ENCODE data around the gene AKR1C4.
"Not testable (repeated sequence)": the region's sequence is repeated elsewhere in the genome, so short reads cannot be mapped to it uniquely, and the experiment has no call there.

The AKR1C4 gene

DNA sequence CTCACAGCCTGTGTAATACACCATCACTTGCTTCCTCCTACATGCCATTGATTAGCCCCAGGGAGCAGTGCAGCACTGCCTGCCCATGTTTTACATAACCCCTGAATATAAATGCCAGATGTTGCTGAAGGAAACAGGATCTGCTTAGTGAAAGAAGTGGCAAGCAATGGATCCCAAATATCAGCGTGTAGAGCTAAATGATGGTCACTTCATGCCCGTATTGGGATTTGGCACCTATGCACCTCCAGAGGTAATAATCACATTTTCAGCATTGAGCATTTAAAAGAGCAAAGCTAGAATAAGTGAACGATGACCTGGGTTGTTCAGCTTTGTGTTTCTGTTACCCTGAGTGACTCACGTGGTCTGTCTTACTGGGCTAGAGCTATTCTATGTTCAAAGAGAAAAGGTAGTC lies at the start of gene AKR1C4:
AKR1C4 (plus strand) TSS at position 136 of the 412 bp plus-strand sequence; CDS start at position 167, 31 bp downstream.
- FAIRE-seq, result no peak

DNA sequence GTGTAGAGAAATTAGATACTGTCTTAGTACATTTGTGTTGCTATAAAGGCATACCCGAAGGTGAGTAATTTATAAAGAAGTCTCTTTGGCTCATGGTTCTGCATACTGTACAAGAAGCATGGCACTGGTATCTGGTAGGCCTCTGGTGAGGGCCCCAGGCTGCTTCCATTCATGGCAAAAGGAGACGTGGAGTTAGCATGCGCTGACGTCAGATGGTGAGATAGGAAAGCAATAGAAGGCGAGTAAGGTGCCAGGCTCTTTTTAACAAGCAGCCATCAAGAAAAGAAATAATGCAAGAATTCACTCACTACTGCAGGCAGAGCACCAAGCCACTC lies 49.8 kb upstream of the AKR1C4 start:
- FAIRE-seq, result no peak

DNA sequence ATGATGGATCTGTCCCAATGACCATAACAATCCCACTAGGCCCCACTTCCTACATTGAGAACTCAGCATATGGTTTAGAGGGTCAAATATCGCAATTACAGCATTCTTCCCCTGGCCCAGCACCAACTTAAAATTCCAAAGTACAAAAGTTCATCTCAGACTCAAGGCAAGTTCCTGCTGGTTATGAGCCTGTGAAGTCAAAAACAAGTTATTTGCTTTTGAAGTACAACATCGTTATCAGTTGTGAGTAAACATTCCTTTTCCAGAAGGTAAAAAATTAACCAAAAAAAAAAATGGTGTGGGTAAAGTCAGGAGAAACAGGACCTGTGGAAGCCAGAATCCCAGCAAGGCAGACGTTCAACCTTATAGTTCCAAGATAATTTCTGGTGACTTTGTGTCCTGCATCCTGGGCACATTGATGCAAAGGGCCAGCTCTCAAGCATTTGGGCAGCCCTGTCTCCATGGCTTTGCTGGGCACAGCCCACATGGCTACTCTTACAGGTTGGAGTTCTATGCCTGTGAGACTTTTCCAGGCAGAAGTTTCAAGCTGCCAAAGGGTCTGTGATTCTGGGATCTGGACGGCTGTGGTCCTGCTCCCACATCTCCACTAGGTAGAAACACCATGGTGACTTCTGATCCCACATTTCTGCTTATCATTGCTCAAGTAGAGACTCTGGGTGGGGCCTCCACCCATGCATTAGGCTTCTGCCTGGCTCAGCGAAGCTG lies 49.2 kb upstream of the AKR1C4 start:
- FAIRE-seq, result no peak

DNA sequence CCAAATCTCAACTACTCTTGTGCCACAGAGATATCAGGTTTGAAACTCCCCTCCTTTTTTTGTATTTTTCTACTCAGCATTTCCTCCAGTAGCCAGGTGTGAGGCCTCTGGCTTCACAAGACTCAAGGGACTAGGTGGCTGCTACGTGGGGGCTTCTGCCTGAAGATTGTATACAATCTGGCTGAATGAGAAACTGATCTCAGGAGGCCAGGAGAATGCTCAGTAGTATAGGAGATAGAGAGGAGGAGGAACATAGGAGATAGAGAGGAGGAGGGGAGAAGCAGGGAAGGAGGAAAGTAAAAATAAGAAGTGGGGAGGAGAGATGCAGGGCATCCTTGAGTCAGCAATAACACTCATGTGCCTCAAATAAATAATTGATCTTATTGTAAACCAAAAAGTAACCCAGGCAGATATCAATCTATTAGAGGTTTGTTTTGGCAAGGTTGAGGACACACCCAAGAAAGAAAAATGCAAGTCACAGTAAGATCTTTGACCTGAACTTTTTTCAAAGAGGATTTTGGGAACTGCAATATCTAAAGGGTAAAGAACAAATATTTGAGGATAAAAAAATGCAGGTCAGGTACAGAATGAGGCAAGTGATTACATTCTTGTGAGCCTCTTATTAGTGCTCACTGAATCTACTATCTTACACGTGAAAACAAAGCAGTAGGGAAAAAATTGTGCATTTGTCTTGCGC lies 48.5 kb upstream of the AKR1C4 start:
- no peak for FAIRE-seq

DNA sequence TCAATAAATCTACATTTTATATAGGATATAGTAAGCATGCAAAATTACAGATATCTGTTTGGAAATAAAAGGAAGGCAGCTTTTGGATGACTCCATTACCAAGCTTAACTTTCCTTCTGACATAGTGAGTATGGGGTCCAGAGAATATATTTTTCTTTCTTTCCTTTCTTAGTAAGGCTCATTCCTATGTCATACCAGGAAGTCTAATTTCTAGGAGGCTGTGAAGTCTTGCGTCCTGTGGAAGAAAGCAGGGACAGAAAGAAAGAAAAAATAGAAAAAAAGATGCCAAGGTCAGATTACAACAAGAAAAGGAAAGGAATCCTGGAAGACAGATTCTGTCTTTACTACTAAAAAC lies 48.0 kb upstream of the AKR1C4 start:
- no peak for FAIRE-seq

DNA sequence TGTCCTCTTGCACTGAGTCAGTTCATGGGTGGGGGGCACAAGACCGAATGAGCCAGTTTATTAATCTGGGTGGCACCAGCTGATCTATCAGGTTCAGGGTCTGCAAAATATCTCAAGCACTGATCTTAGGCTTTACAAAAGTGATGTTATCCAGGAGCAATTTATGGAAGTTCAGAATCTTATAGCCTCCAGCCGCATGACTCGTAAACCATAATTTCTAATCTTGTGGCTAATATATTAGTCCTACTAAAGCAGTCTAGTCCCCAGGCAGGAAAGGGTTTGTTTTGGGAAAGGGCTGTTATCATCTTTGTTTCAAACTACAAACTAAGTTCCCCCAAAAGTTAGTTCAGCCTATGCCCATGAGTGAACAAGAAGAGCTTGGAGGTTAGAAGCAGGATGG lies 45.6 kb upstream of the AKR1C4 start:
- FAIRE-seq, result no peak

DNA sequence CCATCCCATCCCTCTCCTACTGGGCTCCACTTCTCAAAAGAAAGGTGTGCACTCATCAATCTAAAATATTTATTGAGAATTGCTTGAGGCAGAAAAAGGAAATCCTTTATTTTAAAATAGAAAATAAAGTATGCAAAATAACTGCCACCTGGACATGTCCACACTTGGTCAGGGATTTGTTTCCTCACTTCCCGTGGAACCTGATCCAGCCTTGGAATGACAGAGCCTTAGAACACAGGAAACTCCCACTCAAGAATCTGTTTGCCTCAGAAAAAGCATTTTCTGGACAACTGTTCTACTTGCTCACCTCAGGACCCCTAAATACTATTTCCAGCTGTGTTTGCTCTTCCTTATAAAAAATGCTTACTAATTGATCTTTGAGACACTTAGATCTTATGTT lies 40.7 kb upstream of the AKR1C4 start:
- no peak for FAIRE-seq

DNA sequence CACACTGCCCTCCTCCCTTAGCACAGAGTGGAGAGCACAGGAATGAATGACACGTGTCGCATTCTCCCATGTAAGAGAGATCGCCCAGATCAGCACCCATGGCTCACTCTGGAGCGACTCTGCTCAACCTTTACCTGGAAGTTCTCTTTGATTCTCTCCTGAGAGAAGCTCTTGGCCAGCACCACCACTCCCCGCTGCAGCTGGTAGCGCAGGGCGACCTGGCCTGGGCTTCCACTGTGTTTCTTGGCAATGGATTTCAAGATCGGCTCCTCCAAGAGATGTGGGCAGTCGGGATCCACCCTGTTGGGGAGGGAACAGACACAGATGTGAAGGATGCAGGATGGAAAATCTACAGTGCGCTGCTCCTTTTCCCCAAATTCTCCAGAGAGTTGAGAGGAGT lies 39.1 kb upstream of the AKR1C4 start:
- no peak for FAIRE-seq

DNA sequence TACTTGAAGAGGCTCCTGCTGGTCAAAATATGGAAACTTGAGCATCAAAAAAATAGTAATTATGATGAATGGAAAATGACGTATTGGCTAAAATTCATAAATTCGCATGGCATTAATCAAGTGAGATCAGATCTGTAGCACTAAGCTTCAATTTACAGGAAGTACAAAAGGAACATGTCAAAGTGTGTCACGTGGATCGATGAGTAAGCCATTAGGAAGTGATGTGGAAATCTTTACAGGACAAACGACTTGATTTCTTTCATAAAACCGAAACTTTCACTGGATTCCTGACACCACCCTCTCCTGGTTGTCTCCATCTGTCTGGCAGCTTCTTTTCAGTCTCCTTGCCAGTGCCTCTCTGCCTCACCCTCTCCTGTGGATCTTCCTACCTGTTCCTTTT lies 37.5 kb upstream of the AKR1C4 start:
- no peak for FAIRE-seq

DNA sequence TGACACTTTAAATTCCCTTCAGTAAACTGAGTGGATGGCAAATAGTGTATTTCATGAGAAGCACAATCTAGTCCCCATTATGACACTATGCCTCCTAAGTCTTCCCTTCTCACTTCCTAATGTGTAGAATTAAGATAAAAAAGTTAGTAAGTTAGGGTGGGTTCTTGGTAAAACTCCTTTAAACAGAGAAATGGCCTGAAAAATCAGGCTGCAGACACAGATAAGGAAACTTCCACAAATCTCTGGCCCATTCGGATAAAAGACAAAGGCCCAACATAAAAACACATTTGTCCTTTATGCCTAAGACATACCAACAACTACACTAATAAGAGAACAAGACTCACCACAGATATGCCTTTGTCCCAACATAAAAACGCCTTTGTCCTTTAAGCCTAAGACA lies 33.1 kb upstream of the AKR1C4 start:
- no peak for FAIRE-seq

DNA sequence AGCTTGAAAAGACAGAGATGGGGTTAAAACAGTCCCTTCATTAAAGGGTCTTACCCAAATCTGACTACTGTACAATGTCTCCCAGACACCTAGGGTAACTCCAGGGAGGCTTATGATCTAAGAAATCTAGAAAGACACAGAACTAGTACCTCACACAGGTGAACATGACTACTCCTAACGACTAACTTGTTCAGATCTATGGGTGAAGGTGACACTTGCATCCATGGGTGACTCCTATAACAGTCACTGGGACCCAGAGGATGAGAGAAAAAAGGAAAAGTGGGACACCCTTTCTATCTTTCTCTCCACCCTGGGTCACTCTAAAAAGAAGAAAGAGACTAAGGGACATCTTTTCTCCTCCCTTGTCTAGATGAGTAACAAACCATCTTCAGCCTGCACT lies 30.9 kb upstream of the AKR1C4 start:
- no peak for FAIRE-seq

DNA sequence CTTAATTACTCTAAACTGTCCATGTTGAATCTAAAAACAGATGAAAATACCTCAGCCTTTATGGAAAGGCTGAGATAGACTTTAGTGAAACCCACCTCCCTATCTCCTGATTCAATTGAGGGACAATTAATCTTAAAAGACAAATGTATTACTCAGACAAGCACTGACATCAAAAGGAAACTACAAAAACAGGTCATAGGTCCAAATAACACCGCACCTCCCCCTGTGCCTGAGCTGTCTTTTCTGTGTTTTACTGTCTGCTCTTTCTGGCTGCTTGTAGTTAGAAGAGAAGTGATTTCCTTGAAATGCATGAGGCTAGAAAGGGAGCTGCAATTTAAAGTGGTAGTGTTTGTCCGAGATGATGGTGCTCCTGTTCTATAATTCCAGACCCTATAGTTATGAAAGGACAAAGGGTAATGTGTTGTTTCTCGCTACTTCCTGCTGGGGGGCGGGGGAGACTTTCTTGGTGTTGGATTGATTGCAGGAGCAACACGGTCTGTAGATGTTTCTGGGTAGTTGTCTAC lies 27.7 kb upstream of the AKR1C4 start:
- FAIRE-seq, result no peak

DNA sequence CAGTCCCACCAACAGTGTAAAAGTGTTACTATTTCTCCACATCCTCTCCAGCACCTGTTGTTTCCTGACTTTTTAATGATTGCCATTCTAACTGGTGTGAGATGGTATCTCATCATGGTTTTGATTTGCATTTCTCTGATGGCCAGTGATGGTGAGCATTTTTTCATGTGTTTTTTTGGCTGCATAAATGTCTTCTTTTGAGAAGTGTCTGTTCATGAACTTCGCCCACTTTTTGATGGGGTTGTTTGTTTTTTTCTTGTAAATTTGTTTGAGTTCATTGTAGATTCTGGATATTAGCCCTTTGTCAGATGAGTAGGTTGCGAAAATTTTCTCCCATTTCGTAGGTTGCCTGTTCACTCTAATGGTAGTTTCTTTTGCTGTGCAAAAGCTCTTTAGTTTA lies 21.1 kb upstream of the AKR1C4 start:
- not testable (repeated sequence) for FAIRE-seq

DNA sequence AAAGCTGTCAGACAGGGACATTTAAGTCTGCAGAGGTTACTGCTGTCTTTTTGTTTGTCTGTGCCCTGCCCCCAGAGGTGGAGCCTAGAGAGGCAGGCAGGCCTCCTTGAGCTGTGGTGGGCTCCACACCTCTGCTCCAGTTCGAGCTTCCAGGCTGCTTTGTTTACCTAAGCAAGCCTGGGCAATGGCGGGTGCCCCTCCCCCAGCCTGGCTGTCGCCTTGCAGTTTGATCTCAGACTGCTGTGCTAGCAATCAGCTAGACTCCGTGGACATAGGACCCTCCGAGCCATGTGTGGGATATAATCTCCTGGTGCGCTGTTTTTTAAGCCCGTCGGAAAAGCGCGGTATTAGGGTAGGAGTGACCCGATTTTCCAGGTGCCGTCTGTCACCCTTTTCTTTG lies 16.1 kb upstream of the AKR1C4 start:
- not testable (repeated sequence) for FAIRE-seq

DNA sequence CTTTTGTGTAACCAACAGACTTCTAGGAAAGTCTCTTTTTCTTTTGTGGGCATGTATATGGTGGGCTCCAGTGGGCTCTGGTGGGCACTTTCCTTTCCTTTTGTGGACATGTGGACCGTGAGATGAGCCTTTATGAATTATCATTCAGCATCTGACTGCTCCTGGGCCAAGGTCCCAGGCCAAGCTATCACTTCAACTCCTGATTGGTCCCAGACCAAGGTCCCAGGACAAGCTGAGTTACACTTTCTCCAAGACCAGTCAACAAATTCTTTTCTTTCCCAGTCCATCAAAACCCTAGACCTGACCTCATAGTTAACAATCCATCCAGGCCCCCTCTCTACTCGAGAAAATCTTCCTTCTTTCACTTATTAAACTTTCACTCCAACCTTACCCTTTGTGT lies 12.7 kb upstream of the AKR1C4 start:
- no peak for FAIRE-seq

DNA sequence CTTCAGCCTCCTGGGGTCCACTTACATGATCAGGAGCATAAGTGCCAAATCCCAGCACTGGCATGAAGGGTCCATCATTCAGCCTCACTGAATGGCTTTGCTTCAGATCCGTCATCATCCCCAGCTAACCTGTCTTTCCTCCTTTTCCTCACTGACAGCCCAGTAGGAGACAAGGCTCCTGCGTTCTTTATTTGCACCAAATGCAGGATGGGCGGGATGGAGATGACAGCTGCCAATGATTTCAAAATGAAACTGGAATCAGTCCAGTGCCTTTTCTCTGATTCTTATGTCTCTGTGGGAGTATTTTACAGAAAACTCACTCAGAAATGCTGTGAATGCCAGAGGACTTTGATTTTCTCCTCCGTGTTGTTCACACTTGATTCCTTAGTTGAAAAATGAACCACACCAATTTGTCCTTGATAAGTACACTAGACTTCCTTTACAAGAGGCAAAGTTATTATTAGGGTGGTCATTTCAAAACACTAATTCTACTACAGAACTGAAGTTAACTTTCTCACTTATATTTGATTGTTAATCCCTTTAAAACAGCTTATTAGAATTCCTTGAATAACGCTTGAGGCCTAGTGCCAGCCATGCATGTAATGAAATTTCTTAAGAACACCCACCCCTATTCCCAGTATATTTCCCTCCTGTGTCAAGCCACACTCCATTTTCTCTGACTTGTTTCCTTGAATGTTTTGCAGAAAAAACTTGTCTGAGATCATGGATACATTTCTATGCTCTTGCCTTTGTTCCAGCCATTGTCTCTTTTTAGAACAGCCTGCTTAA lies 11.5 kb upstream of the AKR1C4 start, which contains the start of gene AKR1C8:
AKR1C8 (minus strand) TSS at position 164 of the 789 bp plus-strand sequence; CDS start at position 118, 46 bp downstream.
- no peak for FAIRE-seq

DNA sequence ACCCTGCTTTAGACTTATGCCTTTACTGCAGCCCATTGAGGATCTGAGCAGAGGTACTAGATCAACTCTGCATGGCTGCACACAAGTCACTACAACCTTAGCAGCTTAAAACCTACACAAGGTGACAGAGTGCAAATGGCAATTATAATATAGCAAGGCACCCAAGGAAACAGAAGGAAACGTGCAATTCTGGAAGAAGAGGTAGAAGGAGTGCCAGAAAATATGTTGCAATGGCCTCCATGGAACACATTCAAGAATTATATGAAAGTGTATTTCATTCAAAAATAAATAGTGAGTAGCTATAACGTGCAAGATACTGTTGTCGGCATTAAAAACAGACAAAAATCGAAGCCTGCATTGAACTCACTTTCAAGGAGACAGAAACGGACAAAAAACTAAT lies 8.8 kb upstream of the AKR1C4 start:
- FAIRE-seq, result no peak

DNA sequence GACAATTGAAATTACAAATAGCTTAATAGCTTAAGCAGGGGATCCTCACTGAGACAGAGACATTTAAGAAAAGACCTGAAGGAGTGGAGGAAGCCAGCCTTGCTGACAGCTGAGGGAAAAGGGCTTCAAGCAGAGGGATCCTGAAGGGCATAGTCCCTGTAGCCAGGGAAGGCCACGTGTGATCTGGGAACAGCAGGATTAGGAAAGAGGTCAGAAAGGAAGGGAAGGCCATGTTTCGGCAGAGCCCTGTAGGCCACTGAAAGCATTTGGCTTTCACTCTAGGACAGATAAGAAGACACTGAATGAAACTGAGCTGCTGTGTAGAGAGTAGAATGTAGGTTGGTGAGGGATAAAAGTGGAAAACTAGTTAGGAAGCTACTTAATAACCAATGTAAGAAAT lies 8.3 kb upstream of the AKR1C4 start:
- FAIRE-seq, result no peak

DNA sequence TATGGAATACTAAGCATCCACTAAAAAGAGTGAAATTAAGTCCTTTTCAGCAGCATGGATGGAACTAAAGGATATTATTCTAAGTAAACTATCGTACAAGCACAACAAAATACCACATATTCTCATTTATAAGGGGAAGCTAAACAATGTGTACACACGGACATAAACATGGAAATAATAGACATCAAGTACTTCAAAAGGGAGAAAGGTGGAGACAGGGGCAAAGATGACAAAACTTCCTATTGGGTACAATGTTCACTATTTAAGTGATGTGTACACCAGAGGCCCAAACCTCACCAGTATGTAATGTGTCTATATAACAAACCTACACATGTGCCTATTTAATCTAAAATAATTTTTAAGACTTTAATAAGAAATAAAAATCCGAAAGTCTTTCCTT lies 2.2 kb upstream of the AKR1C4 start:
- FAIRE-seq, result no peak

DNA sequence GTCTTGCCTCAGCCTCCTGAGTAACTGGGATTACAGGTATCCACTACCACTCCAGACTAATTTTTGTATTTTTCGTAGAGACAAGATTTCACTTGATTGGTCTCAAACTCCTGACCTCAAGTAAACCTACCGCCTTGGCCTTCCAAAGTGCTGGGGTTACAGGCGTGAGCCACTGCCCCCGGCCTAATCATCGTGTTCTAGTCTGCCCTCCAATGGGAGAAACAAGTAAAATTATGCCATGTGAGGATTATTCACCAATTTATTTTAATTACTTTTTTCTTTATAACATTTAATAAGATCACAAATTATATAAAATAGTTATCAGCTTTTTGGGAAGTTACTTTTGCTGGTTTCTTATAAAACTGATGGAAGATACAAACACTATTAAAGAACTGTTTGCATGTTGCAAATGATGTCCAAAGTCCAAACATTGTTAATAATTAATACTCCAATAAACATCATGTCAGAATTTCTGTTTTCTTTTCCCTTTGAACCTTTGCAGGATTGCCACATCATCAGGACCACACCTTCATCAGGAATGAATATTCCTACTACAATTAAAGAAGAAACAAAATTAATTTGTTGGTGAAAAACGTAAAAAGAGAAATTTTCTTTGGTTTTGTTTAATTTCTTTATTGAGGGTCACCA lies 786 bp upstream of the AKR1C4 start:
- FAIRE-seq, result no peak

DNA sequence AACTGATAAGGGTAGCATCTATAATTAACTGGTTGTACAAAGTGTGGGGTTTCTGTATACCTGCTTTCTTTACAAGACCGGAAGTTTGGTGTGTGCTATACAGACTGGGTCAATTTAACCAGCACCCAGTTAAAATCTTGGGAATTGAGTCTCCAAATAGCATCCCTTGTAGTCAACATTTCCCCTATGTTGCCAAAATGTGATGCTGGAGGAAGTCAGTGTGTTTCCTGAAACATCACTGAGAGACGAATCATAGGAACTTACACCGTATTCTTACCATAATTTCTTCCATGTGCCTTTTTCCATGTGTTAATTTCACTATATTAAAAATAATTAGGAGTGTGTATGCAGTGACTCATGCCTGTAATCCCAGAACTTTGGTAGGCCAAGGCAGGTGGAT lies 1.7 kb downstream of the AKR1C4 start:
- no peak for FAIRE-seq

DNA sequence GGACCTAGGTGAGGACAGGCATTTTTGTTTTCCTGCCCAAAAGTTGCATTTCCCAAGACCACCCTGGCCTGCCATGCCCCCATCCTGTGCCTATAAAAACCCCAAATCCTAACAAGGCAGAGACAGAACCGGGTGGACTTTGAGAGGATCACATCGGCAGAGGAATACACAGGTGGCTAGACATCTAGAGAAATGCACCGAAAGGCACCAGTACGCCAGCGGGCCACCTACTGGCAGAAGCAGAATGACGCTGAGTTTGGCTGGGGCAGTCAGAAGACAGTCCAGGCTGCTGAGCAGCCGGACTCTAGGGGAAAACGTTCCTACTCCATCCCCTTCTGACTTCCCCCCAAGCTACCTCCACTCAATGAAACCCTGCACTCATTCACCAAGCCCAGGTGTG lies 2.8 kb downstream of the AKR1C4 start:
- no peak for FAIRE-seq

DNA sequence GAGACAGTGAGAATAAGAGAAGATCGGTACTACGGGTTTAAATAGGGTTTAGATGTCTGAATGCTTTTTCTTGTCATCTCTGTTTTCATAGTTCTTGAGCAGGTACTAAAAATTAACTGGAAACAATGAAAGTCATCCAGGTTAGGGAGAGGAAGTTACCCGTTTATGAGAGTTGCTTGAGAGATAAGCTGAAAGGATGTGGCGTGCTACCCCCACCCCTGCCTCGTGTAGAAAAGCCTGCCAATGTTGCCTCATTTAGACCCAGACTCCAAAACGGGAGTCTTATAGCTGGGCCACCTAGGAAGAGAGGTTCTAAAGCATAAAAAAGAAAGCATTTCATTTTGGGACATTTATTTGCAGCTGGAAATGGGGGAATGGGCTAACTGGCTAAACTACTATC lies 10.2 kb downstream of the AKR1C4 start:
- no peak for FAIRE-seq
